Astrocyte (in vitro differentiated cells and primary cell): ENCODE measurements around the gene VOPP1. TPM values are rescaled to one million over a fixed set of nuclear protein-coding genes. Genes with fewer than 3 reads are reported as not detected.

Source experiments
- DNase-seq: peaks from one replicate; pipeline ENCODE4 v3.0.0-alpha.2; 2010; ENCODE audit warnings: low read depth
- FAIRE-seq: peaks from 2 replicates; lab custom pipeline; 2011; peaks lifted over from hg19 to GRCh38; lab: Jason Lieb, UNC
- H2AFZ ChIP-seq: 2 replicates; pipeline ENCODE4 v1.6.0; 2012; ENCODE audit warnings: low read depth, low read length, inconsistent platforms
- H3K27ac ChIP-seq: 2 replicates; pipeline ENCODE4 v1.5.1; 2011; ENCODE audit warnings: low read depth, low read length, inconsistent platforms
- H3K27me3 ChIP-seq: 2 replicates; pipeline ENCODE4 v1.6.0; 2011; ENCODE audit warnings: low read length, inconsistent platforms; ENCODE audit not compliant: insufficient read depth
- H3K36me3 ChIP-seq: 2 replicates; pipeline ENCODE4 v1.5.1; 2011; ENCODE audit warnings: low read length, inconsistent platforms; ENCODE audit not compliant: insufficient read depth
- H3K4me1 ChIP-seq: 2 replicates; pipeline ENCODE4 v1.5.1; 2011; ENCODE audit warnings: low read length, inconsistent platforms; ENCODE audit not compliant: insufficient read depth
- H3K4me2 ChIP-seq: 2 replicates; pipeline ENCODE4 v1.6.0; 2012; ENCODE audit warnings: low read length, inconsistent platforms
- H3K4me3 ChIP-seq: 2 replicates; pipeline ENCODE4 v1.5.1; 2011; ENCODE audit warnings: low read depth, mild to moderate bottlenecking, low read length, inconsistent platforms; ENCODE audit not compliant: insufficient read depth
- H3K79me2 ChIP-seq: 2 replicates; pipeline ENCODE4 v1.6.0; 2012; ENCODE audit warnings: mild to moderate bottlenecking, low read length, inconsistent platforms; ENCODE audit not compliant: insufficient read depth
- H3K9ac ChIP-seq: 2 replicates; pipeline ENCODE4 v1.6.0; 2012; ENCODE audit warnings: mild to moderate bottlenecking, low read length, inconsistent platforms
- H3K9me3 ChIP-seq: 2 replicates; pipeline ENCODE4 v1.5.1; 2012; ENCODE audit warnings: low read depth, mild to moderate bottlenecking, low read length, inconsistent platforms; ENCODE audit not compliant: insufficient read depth
- H4K20me1 ChIP-seq: 2 replicates; pipeline ENCODE4 v1.6.0; 2012; ENCODE audit warnings: low read length, inconsistent platforms; ENCODE audit not compliant: insufficient read depth
- H3K27ac Mint-ChIP-seq: one replicate; pipeline ENCODE4 v1.8.0; 2021; ENCODE audit warnings: mild to moderate bottlenecking, mixed read lengths; ENCODE audit not compliant: unreplicated experiment
- H3K27me3 Mint-ChIP-seq: one replicate; pipeline ENCODE4 v1.8.0; 2021; ENCODE audit warnings: low read depth, mixed read lengths; ENCODE audit not compliant: unreplicated experiment
- H3K36me3 Mint-ChIP-seq: one replicate; pipeline ENCODE4 v1.8.0; 2021; ENCODE audit warnings: low read depth, mixed read lengths; ENCODE audit not compliant: unreplicated experiment
- H3K4me1 Mint-ChIP-seq: one replicate; pipeline ENCODE4 v1.8.0; 2021; ENCODE audit warnings: low read depth, mixed read lengths; ENCODE audit not compliant: unreplicated experiment
- H3K4me3 Mint-ChIP-seq: one replicate; pipeline ENCODE4 v1.8.0; 2021; ENCODE audit warnings: mild to moderate bottlenecking, moderate library complexity, mixed read lengths; ENCODE audit not compliant: unreplicated experiment
- H3K9me3 Mint-ChIP-seq: one replicate; pipeline ENCODE4 v1.8.0; 2021; ENCODE audit warnings: mild to moderate bottlenecking, mixed read lengths; ENCODE audit not compliant: unreplicated experiment
- CTCF ChIP-seq: IDR thresholded peaks from 2 replicates; pipeline ENCODE4 v1.5.1; 2011; ENCODE audit warnings: low read depth, mild to moderate bottlenecking, inconsistent platforms, low read length, moderate library complexity; ENCODE audit not compliant: insufficient read depth
- EZH2 ChIP-seq: IDR thresholded peaks from 2 replicates; pipeline ENCODE4 v1.6.1; 2012; ENCODE audit warnings: mild to moderate bottlenecking, low read length, inconsistent platforms; ENCODE audit not compliant: insufficient read depth
- total RNA-seq: library from RNA; stranded (reverse); gene quantifications from 2 replicates; pipeline ENCODE4 v1.2.1, GENCODE V29; 2021

Gene VOPP1
- total RNA-seq, 1 donor from 2014 or later, result 133 TPM

- no peak overlapping the region for H3K4me2 ChIP-seq
- Mint-ChIP-seq H3K4me1 (no peaks in the 10 kb centered on the region), H3K4me3 (no peak overlapping the region), H3K27ac (no peak overlapping the region), H3K9me3 (peaks cover 16% of the 10 kb centered on the region), H3K36me3 (peaks cover 26% of the 10 kb centered on the region), H3K27me3 (no peaks in the 10 kb centered on the region)
- no peaks in the 10 kb centered on the region for H3K79me2 ChIP-seq
- FAIRE-seq (no peak), DNase-seq (no peak)
- no peak overlapping the region for H3K4me3 ChIP-seq
- no peak for TF ChIP-seq EZH2
- TF ChIP-seq CTCF, result no peak
- no peaks in the 10 kb centered on the region for H3K36me3 ChIP-seq
- no peaks in the 10 kb centered on the region for H3K27me3 ChIP-seq
- H3K27ac ChIP-seq, result no peak overlapping the region
- H3K9me3 ChIP-seq, result no peaks in the 10 kb centered on the region
- no peak overlapping the region for H2AFZ ChIP-seq
- H3K4me1 ChIP-seq, result no peaks in the 10 kb centered on the region
- H4K20me1 ChIP-seq, result no peaks in the 10 kb centered on the region
- H3K9ac ChIP-seq, result no peak overlapping the region
These were observed 114.5 kb downstream of the VOPP1 start for GRCh38 chr7:55457801-55458200.

GRCh38 chr7:55452971-55453370, 119.3 kb downstream of the VOPP1 start:
- FAIRE-seq, result no peak
- DNase-seq, result no peak
- Mint-ChIP-seq H3K4me1 (no peaks in the 10 kb centered on the region), H3K36me3 (peaks cover 6% of the 10 kb centered on the region), H3K4me3 (no peak overlapping the region), H3K9me3 (peaks cover 10% of the 10 kb centered on the region), H3K27me3 (no peaks in the 10 kb centered on the region), H3K27ac (no peak overlapping the region)
- no peak overlapping the region for H3K27ac ChIP-seq
- no peaks in the 10 kb centered on the region for H3K4me1 ChIP-seq
- H3K79me2 ChIP-seq, result no peaks in the 10 kb centered on the region
- no peaks in the 10 kb centered on the region for H3K27me3 ChIP-seq
- H2AFZ ChIP-seq, result no peak overlapping the region
- TF ChIP-seq EZH2 (no peak), CTCF (no peak)
- H3K4me2 ChIP-seq, result no peak overlapping the region
- H3K9me3 ChIP-seq, result no peaks in the 10 kb centered on the region
- H3K4me3 ChIP-seq, result no peak overlapping the region
- H3K36me3 ChIP-seq, result no peaks in the 10 kb centered on the region
- no peak overlapping the region for H3K9ac ChIP-seq
- H4K20me1 ChIP-seq, result no peaks in the 10 kb centered on the region

- FAIRE-seq (no peak), DNase-seq (no peak)
- H3K9ac ChIP-seq, result no peak overlapping the region
- no peak overlapping the region for H2AFZ ChIP-seq
- no peaks in the 10 kb centered on the region for H3K79me2 ChIP-seq
- H3K4me3 ChIP-seq, result no peak overlapping the region
- Mint-ChIP-seq H3K4me1 (no peaks in the 10 kb centered on the region), H3K27ac (no peak overlapping the region), H3K27me3 (no peaks in the 10 kb centered on the region), H3K36me3 (peaks cover 4% of the 10 kb centered on the region), H3K9me3 (no peaks in the 10 kb centered on the region), H3K4me3 (no peak overlapping the region)
- H3K4me2 ChIP-seq, result no peak overlapping the region
- no peaks in the 10 kb centered on the region for H3K36me3 ChIP-seq
- TF ChIP-seq EZH2 (no peak), CTCF (no peak)
- no peaks in the 10 kb centered on the region for H4K20me1 ChIP-seq
- H3K27ac ChIP-seq, result no peak overlapping the region
- no peaks in the 10 kb centered on the region for H3K4me1 ChIP-seq
- H3K9me3 ChIP-seq, result no peaks in the 10 kb centered on the region
- no peaks in the 10 kb centered on the region for H3K27me3 ChIP-seq
These were observed 122.2 kb downstream of the VOPP1 start for GRCh38 chr7:55449992-55450535.
